Kidney epithelial cell (primary cell): ENCODE measurements around the gene GLRA2. TPM values are rescaled to one million over a fixed set of nuclear protein-coding genes. Genes with fewer than 3 reads are reported as not detected.

Experiments used
- DNase-seq: peaks from one replicate; pipeline ENCODE4 v3.0.0-alpha.2; 2010; ENCODE audit warnings: low read depth
- H3K27me3 ChIP-seq: 2 replicates; pipeline ENCODE4 v1.6.0; 2011; ENCODE audit warnings: low read length; ENCODE audit not compliant: control insufficient read depth, insufficient read depth
- H3K36me3 ChIP-seq: 2 replicates; pipeline ENCODE4 v1.5.1; 2011; ENCODE audit warnings: low read length; ENCODE audit not compliant: control insufficient read depth, insufficient read depth
- H3K4me3 ChIP-seq: 2 replicates; pipeline ENCODE4 v1.5.1; 2011; ENCODE audit warnings: low read depth, mild to moderate bottlenecking, control low read depth, low read length
- CTCF ChIP-seq: IDR thresholded peaks from 2 replicates; pipeline ENCODE4 v1.5.1; 2011; ENCODE audit warnings: mild to moderate bottlenecking, moderate library complexity, low read length, control low read depth, inconsistent platforms; ENCODE audit not compliant: insufficient read depth, poor library complexity, severe bottlenecking
- total RNA-seq: library from RNA; depleted of rRNA; stranded (reverse); fragments of >200 nt; gene quantifications from 2 replicates; pipeline ENCODE4 v1.2.3, GENCODE V29; 2015

The GLRA2 gene
- total RNA-seq, 1 donor from 2014 or later = not detected

- DNase-seq = no peak
- TF ChIP-seq CTCF = no peak
- Histone ChIP-seq H3K4me3 (no peak overlapping the region), H3K36me3 (no peaks in the 10 kb centered on the region), H3K27me3 (no peaks in the 10 kb centered on the region)
Observed at GRCh38 chrX:14717949-14718348, 188.6 kb downstream of the GLRA2 start.

- no peaks in the 10 kb centered on the region for H3K27me3 ChIP-seq
- TF ChIP-seq CTCF = no peak
- no peak overlapping the region for H3K4me3 ChIP-seq
- DNase-seq = no peak
- H3K36me3 ChIP-seq = no peaks in the 10 kb centered on the region
Observed at GRCh38 chrX:14718403-14718802, 189.1 kb downstream of the GLRA2 start.

GRCh38 chrX:14729058-14729457, 199.7 kb downstream of the GLRA2 start:
- Histone ChIP-seq H3K27me3 (no peaks in the 10 kb centered on the region), H3K36me3 (no peaks in the 10 kb centered on the region), H3K4me3 (no peak overlapping the region)
- TF ChIP-seq CTCF = no peak
- DNase-seq = no peak

- no peak for DNase-seq
- Histone ChIP-seq H3K4me3 (no peak overlapping the region), H3K36me3 (no peaks in the 10 kb centered on the region), H3K27me3 (no peaks in the 10 kb centered on the region)
- TF ChIP-seq CTCF = no peak
Observed at GRCh38 chrX:14738643-14739042, 209.3 kb downstream of the GLRA2 start.

GRCh38 chrX:14753441-14753840, 224.1 kb downstream of the GLRA2 start:
- TF ChIP-seq CTCF = no peak
- Histone ChIP-seq H3K36me3 (no peaks in the 10 kb centered on the region), H3K4me3 (no peak overlapping the region), H3K27me3 (no peaks in the 10 kb centered on the region)
- DNase-seq = no peak

- no peaks in the 10 kb centered on the region for H3K27me3 ChIP-seq
- no peak for TF ChIP-seq CTCF
- no peak for DNase-seq
Observed at GRCh38 chrX:14758029-14758491, 228.7 kb downstream of the GLRA2 start.

More at GRCh38 chrX:14758029-14758491, 228.7 kb downstream of the GLRA2 start:
- Histone ChIP-seq H3K4me3 (no peak overlapping the region), H3K36me3 (no peaks in the 10 kb centered on the region)
